PC-9 (cell line): Measurements from ENCODE around the gene ATP11A. TPM values are rescaled to one million over a fixed set of nuclear protein-coding genes. Genes with fewer than 3 reads are reported as not detected.

ENCODE experiments used
- BruUV-seq: library from RNA; stranded (reverse); fragments of 400-500 nt; replicated peaks from 2 replicates; lab custom pipeline; 2021; lab: Mats Ljungman, UMichigan
- CTCF ChIA-PET: fragments of 300-600 bp; sonication (Branson Sonifier 250); formaldehyde crosslinking; loops from one replicate; lab custom pipeline; 2022; ENCODE audit warnings: antibody characterized with exemption; lab: Charles Lee
- POLR2A ChIA-PET: fragments of 300-600 bp; sonication (Branson Sonifier 250); formaldehyde crosslinking; loops from one replicate; lab custom pipeline; 2022; ENCODE audit warnings: antibody characterized with exemption; ENCODE audit not compliant: unreplicated experiment; lab: Charles Lee
- DNase-seq, 2 experiments: peaks; one replicate each; pipeline versions ENCODE4 v3.0.0 to v3.0.0-alpha.2; 2015 to 2022; ENCODE audit warnings: mixed read lengths in 1 of 2
- H2AFZ ChIP-seq: fragments of 200-600 bp; sonication (generic); 2 replicates; pipeline ENCODE4 v1.8.1; 2017; ENCODE audit warnings: antibody characterized with exemption
- H3F3A ChIP-seq: fragments of 200-600 bp; sonication (generic); 2 replicates; pipeline ENCODE4 v1.8.1; 2017; ENCODE audit warnings: antibody characterized with exemption, mild to moderate bottlenecking, low read depth; ENCODE audit not compliant: insufficient read depth
- H3K27ac ChIP-seq: fragments of 200-600 bp; sonication (generic); 2 replicates; pipeline ENCODE4 v1.6.1; 2016; ENCODE audit warnings: mixed run types
- H3K27me3 ChIP-seq: fragments of 200-600 bp; sonication (generic); 2 replicates; pipeline ENCODE4 v1.6.1; 2016; ENCODE audit warnings: low read depth, mixed run types; ENCODE audit not compliant: insufficient read depth
- H3K36me3 ChIP-seq: fragments of 200-600 bp; sonication (generic); 2 replicates; pipeline ENCODE4 v1.6.1; 2016; ENCODE audit warnings: low read depth, mixed run types
- H3K4me1 ChIP-seq: fragments of 200-600 bp; sonication (generic); replicated peaks from 2 replicates; pipeline ENCODE4 v1.6.1; 2016; ENCODE audit warnings: mixed run types; ENCODE audit not compliant: insufficient read depth
- H3K4me2 ChIP-seq: fragments of 200-600 bp; sonication (generic); 2 replicates; pipeline ENCODE4 v1.6.1; 2017; ENCODE audit warnings: mixed run types
- H3K4me3 ChIP-seq: fragments of 200-600 bp; sonication (generic); 2 replicates; pipeline ENCODE4 v1.6.1; 2016; ENCODE audit warnings: mixed run types
- H3K79me2 ChIP-seq: fragments of 200-600 bp; sonication (generic); 2 replicates; pipeline ENCODE4 v1.6.1; 2017; ENCODE audit warnings: low read depth, mixed run types
- H3K9me2 ChIP-seq: fragments of 200-600 bp; sonication (generic); 2 replicates; pipeline ENCODE4 v1.8.1; 2017; ENCODE audit warnings: mild to moderate bottlenecking; ENCODE audit not compliant: insufficient read depth
- H3K9me3 ChIP-seq: fragments of 200-600 bp; sonication (generic); 2 replicates; pipeline ENCODE4 v1.8.1; 2016; ENCODE audit warnings: low read depth; ENCODE audit not compliant: insufficient read depth
- H4K20me1 ChIP-seq: fragments of 200-600 bp; sonication (generic); 2 replicates; pipeline ENCODE4 v1.8.1; 2017; ENCODE audit not compliant: insufficient read depth
- EZH2 ChIP-seq: fragments of 200-600 bp; sonication (generic); IDR thresholded peaks from 2 replicates; pipeline ENCODE4 v1.8.0; 2017; ENCODE audit warnings: antibody characterized with exemption, low read depth
- intact Hi-C: fragments of 100-400 bp; cut with micrococcal nuclease; formaldehyde crosslinking; loops from one replicate; pipeline ENCODE4 v1.10.0; 2022; ENCODE audit not compliant: unreplicated experiment
- total RNA-seq: library from RNA; stranded (reverse); gene quantifications from 2 replicates; pipeline ENCODE4 v1.2.3, GENCODE V29; 2021
- TF ChIP-seq, protein P1 (sequence below): fragments of 200-600 bp; sonication (generic); conservative IDR thresholded peaks from 2 replicates; pipeline ENCODE4 v1.6.1; 2017; ENCODE audit warnings: mixed run types, antibody characterized with exemption, mild to moderate bottlenecking, moderate library complexity

The ATP11A gene
- total RNA-seq, 1 experiment from 2014 or later: 92.2 TPM

DNA sequence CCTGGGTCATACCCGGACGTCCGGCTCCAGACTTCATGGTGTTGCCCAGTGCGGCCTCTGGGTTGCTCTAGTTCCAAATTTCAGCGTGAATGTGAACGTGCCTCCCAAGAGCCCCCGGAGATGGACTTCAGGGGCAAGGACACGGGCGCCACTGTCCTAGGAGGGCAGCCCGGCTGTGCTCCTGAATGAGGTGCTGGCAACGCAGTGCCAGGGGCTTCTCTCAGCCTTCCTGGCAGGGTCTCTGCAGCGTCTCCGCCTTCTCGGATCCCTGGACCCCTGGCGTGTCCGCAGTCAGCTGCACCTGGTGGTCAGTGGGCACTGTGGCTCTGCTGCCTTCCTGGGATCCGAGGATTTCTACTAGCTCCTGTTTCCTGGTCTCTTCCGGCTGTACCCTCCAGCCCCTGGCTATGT, 177.5 kb downstream of the ATP11A start:
- H3K9me2 ChIP-seq: no peaks in the 10 kb centered on the region
- 0 out of 2 replicates have a peak, but pooled peaks cover 3% of the 10 kb centered on the region for H3K9me3 ChIP-seq
- no peaks in the 10 kb centered on the region for H4K20me1 ChIP-seq
- CTCF ChIA-PET: interaction anchor here (0.6 kb wide), 1 partner anchor 376 kb away, joined by 4 read pairs; no protein-coding TSS in a partner anchor
- no peak overlapping the region for H2AFZ ChIP-seq
- peaks cover 15% of the 10 kb centered on the region for H3K36me3 ChIP-seq
- H3F3A ChIP-seq: peaks cover 10% of the 10 kb centered on the region; the same call in 1 of the 2 replicates
- H3K79me2 ChIP-seq: no peaks in the 10 kb centered on the region
- no peak for TF ChIP-seq EZH2
- TF ChIP-seq, protein P1, sequence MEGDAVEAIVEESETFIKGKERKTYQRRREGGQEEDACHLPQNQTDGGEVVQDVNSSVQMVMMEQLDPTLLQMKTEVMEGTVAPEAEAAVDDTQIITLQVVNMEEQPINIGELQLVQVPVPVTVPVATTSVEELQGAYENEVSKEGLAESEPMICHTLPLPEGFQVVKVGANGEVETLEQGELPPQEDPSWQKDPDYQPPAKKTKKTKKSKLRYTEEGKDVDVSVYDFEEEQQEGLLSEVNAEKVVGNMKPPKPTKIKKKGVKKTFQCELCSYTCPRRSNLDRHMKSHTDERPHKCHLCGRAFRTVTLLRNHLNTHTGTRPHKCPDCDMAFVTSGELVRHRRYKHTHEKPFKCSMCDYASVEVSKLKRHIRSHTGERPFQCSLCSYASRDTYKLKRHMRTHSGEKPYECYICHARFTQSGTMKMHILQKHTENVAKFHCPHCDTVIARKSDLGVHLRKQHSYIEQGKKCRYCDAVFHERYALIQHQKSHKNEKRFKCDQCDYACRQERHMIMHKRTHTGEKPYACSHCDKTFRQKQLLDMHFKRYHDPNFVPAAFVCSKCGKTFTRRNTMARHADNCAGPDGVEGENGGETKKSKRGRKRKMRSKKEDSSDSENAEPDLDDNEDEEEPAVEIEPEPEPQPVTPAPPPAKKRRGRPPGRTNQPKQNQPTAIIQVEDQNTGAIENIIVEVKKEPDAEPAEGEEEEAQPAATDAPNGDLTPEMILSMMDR: no peak
- DNase-seq: no peak
- no peak overlapping the region for H3K27ac ChIP-seq
- H3K4me3 ChIP-seq: no peak overlapping the region
- no peak overlapping the region for H3K4me2 ChIP-seq
- POLR2A ChIA-PET: interaction anchor here (0.5 kb wide), 1 partner anchor 129 kb away, joined by 3 read pairs; no protein-coding TSS in a partner anchor
- intact Hi-C loops: no loop called here
- no TSS peak for BruUV-seq
- no peaks in the 10 kb centered on the region for H3K4me1 ChIP-seq
- no peaks in the 10 kb centered on the region for H3K27me3 ChIP-seq

DNA sequence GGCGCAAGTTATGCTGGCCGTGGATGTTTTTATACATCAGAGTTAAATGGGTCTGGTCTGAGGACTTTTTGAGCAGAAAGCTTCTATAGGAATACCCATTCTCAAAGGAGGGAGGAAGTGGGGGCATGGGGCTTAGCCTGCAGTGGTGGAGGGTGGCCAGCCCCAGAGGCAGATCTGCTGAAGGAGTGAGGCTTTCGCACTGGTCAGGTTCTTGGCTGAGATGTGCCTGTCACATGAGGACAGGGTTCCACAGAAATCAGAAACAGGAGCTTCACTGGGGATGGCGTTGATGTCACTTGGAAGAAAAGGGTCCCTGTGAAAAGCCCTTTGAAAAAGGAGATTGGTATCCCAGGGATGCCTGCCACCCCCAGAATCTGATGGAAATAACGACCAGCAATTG, 178.5 kb downstream of the ATP11A start:
- Histone ChIP-seq H3K4me1 (no peaks in the 10 kb centered on the region), H3K36me3 (peaks cover 15% of the 10 kb centered on the region), H3K4me2 (no peak overlapping the region), H3K27ac (no peak overlapping the region), H2AFZ (no peak overlapping the region), H3K79me2 (no peaks in the 10 kb centered on the region), H4K20me1 (no peaks in the 10 kb centered on the region), H3K9me3 (0 out of 2 replicates have a peak, but pooled peaks cover 3% of the 10 kb centered on the region), H3F3A (peaks cover 14% of the 10 kb centered on the region; the same call in 1 of the 2 replicates), H3K27me3 (no peaks in the 10 kb centered on the region), H3K9me2 (no peaks in the 10 kb centered on the region), H3K4me3 (no peak overlapping the region)
- DNase-seq: no peak
- no TSS peak for BruUV-seq
- intact Hi-C loops: no loop called here
- TF ChIP-seq, protein P1: no peak
- no peak for TF ChIP-seq EZH2
- CTCF ChIA-PET: interaction anchor here (0.6 kb wide), 1 partner anchor 1197 kb away, joined by 3 read pairs; no protein-coding TSS in a partner anchor
- POLR2A ChIA-PET: no interaction called here

DNA sequence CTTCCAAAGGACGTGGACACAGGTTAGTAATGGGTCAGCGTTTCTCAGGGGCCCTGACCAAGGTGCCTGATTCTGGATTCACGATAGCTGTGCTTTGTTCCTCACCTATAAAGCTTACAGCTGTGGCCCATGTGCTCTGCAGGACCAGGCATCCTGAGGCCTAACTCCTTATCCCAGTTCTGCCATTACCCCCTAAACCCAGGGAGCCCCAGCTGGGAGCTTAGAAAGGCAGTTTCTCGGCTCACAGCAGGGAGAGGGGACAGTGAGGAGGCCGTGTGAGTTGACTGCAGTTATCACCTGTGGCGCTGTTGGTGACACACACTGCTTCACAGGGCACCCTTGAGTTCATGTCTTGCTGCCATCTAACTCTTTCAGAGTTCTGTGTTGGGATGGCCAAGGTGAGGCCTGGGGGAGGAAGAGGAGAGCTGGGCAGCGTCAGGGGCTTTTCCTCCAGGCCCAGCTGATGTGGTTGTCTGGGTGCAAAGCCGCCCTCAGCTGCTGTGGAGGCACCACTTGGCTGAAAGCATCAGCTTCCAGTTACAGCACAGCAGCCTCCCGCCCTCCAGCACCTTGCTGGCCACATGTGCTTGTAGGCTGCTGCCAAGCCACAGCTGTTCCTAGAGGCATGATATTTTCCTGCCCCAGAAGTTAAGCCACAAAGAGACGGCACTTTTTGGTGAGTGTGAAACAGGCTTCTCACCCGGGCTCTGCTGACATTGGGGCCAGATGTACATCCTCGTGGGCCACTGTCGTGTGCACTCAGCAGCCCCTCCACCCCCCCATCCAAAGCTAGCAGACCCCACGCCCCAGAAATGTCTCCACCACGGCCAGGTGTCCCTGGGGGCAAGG, 179.6 kb downstream of the ATP11A start:
- no peak overlapping the region for H3K4me3 ChIP-seq
- TF ChIP-seq, protein P1: no peak
- TF ChIP-seq EZH2: no peak
- BruUV-seq: no TSS peak
- H3K9me3 ChIP-seq: 0 out of 2 replicates have a peak, but pooled peaks cover 3% of the 10 kb centered on the region
- DNase-seq: no peak
- H3K4me1 ChIP-seq: no peaks in the 10 kb centered on the region
- CTCF ChIA-PET: no interaction called here
- intact Hi-C loops: no loop called here
- POLR2A ChIA-PET: no interaction called here
- no peaks in the 10 kb centered on the region for H3K79me2 ChIP-seq
- no peaks in the 10 kb centered on the region for H3K27me3 ChIP-seq
- peaks cover 5% of the 10 kb centered on the region; the same call in 1 of the 2 replicates for H4K20me1 ChIP-seq
- no peak overlapping the region for H3K27ac ChIP-seq
- H3F3A ChIP-seq: peaks cover 21% of the 10 kb centered on the region
- H3K36me3 ChIP-seq: peaks cover 22% of the 10 kb centered on the region
- no peaks in the 10 kb centered on the region for H3K9me2 ChIP-seq
- H2AFZ ChIP-seq: no peak overlapping the region
- H3K4me2 ChIP-seq: no peak overlapping the region
